Activated T-helper 9 cell treated with anti-CD3 and anti-CD28 coated beads, Interleukin-2, amount 50 U/mL, for 16 hours (primary cell): ENCODE results near the gene ELOVL4.

Experiments used
- DNase-seq: peaks from one replicate; pipeline ENCODE4 v3.0.0-alpha.2; 2020; ENCODE audit warnings: low read depth

The ELOVL4 gene

DNA sequence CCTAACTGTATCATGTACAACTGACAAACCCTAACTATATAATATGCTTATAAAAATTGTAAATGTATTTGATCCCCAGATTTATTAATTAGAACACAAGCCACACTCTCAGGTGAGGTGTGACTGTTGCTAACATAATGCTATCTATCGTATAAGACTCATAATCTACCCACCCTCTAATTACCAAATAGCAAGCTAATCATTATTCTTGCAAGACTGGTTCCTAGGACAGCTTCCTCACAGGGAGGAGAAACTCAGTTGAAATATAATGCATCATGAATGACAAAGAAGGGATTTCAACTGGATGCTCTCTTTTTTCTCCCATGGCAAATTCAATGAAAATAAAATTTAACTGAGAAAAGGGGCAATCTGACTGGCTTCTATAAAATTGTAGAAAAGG lies 35.4 kb downstream of the ELOVL4 start:
- no peak for DNase-seq

DNA sequence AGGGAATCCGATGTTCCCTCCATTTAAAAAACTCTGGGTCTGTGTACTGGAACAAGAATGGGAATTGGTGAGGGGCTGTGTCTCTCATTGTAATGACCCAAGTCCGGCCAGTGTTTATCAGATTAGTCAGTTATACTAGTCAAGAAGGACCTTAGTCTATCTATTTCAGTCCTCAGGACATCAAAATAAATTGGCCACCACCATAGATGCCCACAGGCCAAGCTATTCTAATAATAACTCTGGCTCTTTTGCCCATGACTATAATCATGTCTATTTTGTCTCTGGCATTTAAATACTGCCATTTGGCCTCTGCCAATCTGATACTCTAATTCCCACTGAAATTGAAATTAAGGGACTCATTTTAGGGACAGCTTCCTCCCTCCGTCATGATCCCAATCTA lies 37.8 kb downstream of the ELOVL4 start:
- DNase-seq: no peak

DNA sequence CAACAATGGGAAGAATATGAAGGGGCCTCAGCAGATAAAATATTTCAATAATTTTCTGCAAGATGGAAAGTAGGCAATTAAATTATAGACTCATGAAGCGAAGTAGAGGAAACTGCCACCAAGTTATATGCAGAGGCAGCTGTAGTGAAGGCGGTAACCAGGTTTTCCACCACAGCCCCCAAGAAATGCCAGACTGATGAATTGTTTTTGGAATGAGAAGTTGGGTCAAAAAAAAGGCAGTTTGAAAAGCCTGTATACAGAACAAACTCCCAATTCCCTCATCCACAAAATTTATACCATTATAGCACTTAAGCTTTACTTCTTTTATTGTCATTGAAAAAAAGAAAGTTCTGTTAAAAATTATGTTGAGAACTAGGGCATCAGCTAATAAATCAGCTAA lies 45.3 kb downstream of the ELOVL4 start:
- DNase-seq: no peak

DNA sequence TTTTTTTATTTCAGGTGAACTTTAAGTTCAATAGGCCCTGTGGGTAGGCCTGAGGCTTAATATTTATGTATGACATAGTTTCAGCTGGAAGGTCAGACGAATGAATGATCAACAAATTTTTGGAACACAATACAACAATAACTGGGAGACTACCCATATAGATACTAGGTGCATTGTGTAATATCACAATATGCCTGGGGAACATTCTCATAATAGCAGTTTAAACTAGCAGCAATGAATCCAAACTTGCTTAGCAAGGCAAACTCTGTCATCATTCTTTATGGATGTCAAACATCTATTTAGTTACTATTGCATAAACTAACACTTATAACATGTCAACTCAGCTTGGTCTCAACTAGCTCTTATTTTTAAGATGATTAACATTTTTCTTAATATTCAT lies 49.3 kb downstream of the ELOVL4 start:
- DNase-seq: no peak

DNA sequence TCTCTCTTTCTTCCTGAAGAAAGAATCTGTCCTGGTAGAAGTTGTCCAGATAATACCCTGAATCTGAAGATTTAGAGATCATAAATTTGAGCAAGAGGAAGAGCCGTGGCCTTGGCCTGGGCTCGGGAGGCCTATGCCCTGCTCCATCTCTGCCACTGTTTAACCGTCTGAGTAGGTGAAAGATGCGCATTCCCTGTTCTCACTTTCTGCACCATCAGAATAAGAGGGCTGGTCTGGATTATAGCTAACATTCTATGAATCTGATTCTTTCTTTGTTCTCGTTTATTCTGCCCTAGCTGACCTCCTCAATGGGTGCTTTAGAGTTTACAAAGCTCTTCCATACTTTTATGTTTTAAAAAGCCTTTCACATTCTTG lies 51.3 kb downstream of the ELOVL4 start:
- DNase-seq: no peak

DNA sequence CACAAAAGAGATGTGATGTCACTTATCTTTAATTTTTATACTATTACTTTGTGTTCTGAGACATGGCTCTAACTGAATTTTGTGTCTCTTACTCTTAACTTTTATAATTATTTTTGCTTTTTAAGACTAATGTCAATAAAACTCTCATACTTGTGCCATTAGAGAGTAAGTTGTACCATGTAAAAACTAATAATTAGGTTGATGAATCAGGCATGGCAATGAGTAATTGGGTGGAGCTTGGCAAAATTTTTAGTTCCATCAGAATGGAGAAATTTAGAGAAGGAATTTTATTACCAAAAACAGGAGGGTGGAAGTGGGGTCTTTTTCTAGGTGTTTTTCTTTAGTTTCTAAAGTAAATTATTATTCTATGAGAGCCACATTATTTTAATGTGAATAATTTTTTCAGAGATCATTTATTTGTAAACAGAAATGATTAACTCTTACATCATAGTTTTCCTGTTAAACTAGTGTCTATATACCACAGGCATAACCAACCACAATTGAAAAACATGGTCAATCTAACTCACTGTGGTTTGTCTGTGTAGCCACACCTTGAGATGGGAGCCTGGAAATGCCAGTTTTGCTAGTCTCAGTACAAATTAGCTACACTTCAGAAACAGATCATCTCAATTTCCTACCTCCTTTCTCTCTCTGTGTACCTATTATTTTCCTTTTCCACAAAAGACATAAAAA lies 51.8 kb downstream of the ELOVL4 start:
- no peak for DNase-seq

DNA sequence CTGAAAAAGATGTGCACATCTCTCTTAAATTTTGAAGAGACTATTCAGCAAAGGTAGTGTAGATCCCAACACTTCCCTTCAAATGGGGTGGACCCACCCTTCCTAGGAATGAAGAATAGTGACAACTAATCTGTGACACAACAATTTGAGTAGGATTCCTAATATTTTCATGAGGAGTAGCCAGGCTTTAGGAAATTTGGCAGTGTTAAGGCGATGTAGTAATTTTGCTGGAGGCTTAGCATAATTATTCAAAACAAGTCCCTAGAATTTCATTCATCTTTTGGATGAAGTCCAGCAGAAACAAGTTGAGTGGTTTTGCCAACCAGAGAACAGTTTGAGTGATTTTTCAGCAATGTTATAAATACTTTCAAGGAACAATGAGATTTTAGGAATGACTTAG lies 52.4 kb downstream of the ELOVL4 start:
- DNase-seq: no peak

GRCh38 chr6:79888587-79888986 lies 58.8 kb downstream of the ELOVL4 start:
- no peak for DNase-seq

- no peak for DNase-seq
These were observed 69.1 kb downstream of the ELOVL4 start for GRCh38 chr6:79878142-79878748.

- no peak for DNase-seq
These were observed 72.7 kb downstream of the ELOVL4 start for GRCh38 chr6:79874531-79875134.

GRCh38 chr6:79872986-79873385 lies 74.4 kb downstream of the ELOVL4 start:
- DNase-seq: no peak

GRCh38 chr6:79872303-79872702 lies 75.0 kb downstream of the ELOVL4 start:
- DNase-seq: no peak

GRCh38 chr6:79869600-79870084 lies 77.7 kb downstream of the ELOVL4 start:
- DNase-seq: peak; percentile 65

- no peak for DNase-seq
These were observed 78.2 kb downstream of the ELOVL4 start for GRCh38 chr6:79869184-79869583.

GRCh38 chr6:79868098-79868722 lies 79.1 kb downstream of the ELOVL4 start:
- DNase-seq: no peak
